GOT3 (cell line): Measurements from ENCODE around the gene SPEF2.

ENCODE experiments used
- DNase-seq: peaks from one replicate; lab custom pipeline; 2025; ENCODE audit warnings: mixed read lengths; lab: John Stamatoyannopoulos, UW

SPEF2 gene

GRCh38 chr5:35780236-35780635, 162.6 kb downstream of the SPEF2 start:
- DNase-seq, result no peak

DNA sequence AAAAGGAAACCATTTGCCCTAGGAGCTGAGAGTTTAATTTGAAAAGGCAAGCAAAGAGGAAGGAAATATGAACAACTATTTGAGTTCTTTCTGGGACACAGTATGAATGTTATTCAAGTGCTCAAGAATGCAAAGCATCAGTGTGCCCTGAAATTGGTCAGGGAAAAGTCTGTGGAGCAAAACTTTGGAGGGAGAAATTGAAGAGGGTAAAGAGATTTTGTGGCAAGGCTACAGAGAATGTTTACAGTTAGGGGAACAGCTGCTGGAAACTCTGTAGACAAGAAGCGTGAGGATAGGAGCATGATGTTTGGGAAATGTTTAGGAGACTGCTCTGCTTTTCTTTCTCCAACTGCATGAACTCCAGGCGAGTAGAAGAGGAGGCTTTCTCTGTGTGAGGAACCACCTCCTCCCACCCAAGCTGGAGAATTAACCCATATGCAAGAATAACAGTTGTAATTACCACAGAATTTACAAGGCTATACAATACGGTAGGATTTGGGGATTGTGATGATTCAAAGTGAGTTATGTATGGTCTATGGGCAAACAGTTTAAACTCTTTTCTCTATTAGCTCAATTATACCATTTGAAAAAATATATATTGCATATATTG, 163.6 kb downstream of the SPEF2 start:
- DNase-seq, result no peak

DNA sequence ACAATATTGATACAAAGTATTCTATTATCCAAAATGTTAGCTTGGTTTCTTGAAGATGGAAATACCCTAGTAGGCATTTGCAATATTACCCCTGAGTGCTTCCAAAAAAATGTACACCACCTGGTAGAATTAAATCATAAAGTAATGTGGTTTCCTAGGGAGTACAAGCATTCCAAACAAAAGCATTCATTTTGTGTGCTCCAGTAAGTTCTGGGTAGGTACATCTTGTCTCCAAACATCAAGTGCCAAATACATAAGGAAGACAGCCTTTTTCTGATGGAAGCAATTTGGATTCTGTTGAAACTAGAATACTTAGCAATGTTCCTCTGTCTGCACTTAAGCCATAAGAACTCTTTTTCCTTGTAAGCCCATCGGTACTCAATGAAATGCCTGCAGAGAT, 165.9 kb downstream of the SPEF2 start:
- no peak for DNase-seq

DNA sequence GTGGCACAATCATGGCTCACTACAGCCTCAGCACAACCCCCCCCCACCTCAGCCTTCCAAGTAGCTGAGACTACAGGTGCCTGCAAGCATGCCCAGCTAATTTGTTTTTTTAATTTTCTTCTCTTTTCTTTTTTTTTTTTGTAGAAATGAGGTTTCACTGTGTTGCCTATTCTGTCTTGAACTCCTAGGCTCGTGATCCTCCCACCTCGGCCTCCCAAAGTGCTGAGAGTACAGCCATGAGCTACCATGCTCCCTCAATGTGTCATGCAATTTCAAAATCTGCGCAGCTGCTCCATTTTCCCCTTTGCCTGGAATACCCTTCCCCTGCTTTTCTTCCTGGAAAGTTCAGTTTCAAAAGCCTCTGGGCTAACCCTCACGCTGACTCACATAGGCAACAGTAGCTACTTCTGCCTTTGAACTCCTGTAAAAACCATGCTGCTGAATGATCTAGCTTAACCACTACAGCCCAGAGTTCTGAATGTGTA, 168.0 kb downstream of the SPEF2 start:
- DNase-seq, result no peak

DNA sequence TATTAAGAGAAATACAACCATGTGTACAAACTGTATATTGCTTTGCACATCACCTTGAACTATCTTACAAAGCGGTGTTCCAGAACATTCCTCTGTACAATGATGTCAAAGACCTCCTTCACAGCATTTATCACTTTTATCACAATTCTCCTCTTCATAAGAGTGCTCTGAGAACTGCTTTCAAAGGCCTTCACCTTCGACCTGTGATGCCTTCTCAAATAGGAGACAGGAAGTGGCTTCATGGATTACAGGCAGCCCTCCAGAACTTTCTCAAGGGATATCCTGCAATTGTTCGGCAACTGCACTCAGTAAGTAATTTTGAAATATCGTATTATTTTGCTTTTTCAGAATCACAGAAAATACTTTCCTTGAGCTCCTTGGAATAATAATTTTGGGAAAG, 171.1 kb downstream of the SPEF2 start:
- no peak for DNase-seq

DNA sequence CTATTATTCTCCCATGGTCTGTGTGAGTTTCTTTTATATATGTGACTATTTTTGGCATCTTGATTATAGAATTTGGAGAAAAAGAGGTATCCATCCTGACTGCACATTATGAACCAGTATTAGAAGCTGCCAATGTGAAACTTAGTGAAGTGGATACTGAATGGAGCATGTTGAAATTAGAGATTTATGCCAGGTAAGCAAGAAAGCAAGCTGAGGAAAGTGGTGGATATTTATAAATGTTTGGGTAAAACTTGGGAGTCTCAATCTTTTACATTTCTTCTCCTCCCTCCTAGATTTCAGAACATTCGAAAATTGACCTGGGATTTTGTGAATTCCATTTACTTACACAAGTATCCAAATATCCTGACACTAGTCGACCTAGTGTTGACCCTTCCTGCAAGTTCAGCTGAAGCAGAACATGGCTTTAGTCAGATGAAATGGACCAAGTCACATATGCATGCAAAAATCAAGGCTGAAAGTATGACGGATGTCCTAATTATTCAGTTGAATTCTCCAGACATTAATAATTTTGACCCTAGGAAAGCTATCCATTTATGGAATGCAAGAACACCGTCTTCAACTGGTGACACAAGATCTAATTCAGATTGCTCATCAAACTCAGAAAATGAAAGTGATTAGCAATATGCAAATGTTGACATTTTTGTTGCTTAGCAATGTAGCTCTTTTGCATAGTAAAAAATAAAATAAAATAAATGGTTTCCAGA, 172.2 kb downstream of the SPEF2 start:
- DNase-seq, result no peak

GRCh38 chr5:35790457-35790822, 172.8 kb downstream of the SPEF2 start:
- no peak for DNase-seq

DNA sequence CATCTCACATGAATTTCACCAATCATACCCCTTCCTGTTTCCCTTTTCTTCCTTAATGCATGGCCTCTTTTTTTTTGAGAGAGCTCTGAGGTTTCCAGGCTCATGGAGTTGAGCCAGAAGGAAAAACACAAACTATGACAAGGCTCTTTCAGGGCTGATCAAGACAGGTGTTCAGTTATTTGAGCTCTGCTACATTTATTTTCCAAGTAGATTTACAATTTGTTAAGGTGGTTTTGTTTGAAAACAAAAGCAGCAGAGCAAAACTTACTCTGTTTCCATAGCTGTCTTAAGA, 176.6 kb downstream of the SPEF2 start:
- DNase-seq, result no peak

GRCh38 chr5:35794684-35795375, 177.2 kb downstream of the SPEF2 start:
- DNase-seq, result no peak

DNA sequence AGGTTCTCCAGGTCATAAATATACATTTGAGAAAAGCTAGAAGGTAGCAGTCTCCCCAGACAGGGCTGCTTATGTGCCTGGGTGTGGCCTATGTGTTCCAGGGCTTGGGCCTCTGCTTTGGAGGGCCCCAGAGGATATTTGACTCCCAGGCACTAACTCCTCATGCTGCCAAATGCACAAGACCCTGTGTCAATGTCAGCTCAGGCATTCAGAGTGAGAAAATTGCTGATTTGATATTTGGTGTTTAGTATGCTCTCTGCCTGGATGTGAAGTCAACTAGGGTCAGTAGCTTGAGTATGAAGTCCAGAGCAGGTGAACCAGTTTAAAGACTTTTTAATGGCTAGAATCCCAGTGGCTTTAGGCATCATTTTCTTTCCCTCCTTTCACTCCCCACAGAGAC, 181.5 kb downstream of the SPEF2 start:
- no peak for DNase-seq

DNA sequence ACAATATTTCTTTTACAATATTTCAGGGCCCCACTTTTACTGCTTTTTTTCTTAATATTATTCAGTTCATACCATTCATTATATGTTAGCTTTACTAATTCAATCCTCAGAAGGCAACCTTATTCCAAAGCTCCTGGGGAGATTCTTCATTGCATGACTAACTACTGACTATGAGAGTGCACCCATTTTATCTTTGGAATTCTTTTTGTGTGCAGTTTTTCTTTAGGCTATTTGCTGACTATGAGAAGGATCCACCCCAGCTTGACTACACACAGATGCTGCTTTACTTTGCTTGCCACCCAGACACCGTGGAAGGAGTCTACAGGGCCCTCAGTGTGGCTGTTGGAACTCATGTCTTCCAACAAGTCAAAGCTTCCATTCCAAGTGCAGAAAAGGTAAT, 182.1 kb downstream of the SPEF2 start:
- no peak for DNase-seq

DNA sequence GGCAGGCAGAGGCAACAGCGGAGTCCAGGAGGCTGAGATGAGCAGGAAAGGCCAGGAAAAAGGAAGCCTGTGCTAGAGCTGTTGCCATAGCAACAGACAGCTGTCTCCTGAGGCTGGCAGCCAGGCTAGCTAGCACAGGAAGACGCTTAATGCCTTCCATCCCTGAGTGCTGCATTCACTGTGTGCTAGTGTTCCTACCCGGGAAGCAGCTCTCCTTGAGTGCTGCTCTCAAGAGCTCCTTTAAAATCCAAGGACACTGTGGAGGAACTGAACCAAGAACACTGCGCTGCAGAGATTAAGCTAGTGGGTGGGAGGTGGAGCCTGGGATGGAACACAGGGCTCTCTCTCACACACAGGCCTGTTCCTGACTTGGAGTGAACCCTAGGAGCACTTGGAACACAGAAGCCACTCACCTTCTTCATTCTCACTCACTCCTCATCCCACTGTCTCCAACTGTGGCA, 185.6 kb downstream of the SPEF2 start:
- DNase-seq, result no peak

DNA sequence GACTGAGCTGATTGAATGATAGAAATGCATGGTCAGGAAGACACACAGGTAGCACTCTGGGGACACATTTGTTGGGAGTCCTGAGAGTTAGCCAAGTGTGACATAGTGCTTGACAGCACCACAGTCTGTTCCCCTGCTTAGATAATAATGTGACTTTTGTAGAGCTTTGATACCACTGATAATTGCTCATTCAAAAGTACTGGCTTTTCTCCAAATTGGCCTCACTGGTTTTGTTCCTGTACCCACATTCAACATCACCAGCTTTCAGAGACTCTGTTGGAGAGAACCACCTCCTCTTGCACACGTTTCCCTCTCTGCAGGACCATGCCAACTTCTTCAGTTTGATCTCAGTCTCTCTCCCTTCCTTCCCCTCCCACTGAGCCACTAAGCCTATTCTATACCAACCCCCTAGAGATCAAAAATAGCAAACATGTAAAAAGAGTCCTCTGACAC, 186.6 kb downstream of the SPEF2 start:
- DNase-seq, result no peak

GRCh38 chr5:35804841-35805240, 187.2 kb downstream of the SPEF2 start:
- DNase-seq, result no peak

DNA sequence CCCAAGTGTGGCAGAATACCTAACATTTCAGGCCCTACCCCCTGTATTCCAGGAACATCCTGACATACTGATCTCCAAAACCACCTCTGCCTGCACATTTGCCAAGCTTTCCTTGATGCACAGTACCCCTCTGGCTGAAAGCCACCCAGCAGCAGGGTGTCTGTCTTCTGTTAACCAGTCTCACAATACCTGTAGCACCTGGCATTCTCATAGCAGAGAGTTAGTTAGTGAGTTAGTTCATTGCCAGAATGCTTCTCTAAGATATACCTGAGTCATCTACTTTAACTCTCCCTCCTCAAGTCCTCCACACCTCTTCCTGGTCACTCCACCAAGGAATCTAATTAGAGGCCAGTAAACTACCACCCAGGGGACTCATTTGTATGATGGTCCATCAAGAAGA, 192.9 kb downstream of the SPEF2 start:
- no peak for DNase-seq

DNA sequence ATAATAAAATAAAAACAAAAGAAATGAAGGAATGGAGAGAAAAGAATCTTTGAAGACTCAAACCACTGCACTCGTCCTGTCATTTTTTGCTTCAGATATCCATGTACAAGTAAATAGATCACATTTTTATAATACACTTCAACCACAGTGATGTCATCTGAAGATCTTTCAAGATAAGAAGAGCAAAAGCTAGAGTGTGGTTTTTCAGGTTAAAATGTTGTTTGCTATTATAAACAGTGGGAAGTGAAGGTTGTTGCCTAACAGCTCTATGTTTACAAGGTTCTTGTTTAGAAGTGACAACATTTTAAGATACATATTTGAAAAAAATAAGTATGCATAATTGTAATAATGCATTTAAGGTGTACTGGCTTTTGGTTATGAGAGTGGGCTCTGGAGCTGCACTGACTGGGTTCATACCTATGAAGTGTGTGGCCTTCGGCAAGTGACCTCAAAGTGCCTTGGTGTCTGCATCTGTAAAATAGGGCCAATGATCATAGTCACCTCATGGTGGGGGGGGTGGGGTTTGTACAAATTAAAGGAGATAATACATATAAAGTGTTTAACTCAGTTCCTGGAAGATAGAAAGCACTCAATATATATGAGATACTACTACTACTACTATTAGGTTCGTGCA, 193.6 kb downstream of the SPEF2 start:
- no peak for DNase-seq

DNA sequence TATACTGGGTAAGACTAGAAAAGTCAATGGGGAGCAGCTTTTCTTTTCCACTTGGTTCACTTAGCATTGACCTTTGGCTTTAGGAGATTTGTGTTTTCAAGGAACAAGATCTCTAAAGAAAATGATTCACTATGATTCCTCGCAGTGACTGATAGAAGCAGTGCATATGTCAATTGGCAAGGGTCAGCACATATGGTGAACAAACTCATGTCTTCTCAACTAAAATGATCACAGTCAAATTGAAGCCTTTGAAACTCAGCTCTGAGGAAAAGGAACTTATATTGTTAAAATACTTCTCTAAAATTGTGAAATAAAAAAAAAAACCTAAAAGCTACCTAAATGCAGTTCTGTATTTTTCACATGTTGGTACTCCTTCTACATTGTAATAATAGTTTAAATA, 195.9 kb downstream of the SPEF2 start:
- DNase-seq, result no peak

DNA sequence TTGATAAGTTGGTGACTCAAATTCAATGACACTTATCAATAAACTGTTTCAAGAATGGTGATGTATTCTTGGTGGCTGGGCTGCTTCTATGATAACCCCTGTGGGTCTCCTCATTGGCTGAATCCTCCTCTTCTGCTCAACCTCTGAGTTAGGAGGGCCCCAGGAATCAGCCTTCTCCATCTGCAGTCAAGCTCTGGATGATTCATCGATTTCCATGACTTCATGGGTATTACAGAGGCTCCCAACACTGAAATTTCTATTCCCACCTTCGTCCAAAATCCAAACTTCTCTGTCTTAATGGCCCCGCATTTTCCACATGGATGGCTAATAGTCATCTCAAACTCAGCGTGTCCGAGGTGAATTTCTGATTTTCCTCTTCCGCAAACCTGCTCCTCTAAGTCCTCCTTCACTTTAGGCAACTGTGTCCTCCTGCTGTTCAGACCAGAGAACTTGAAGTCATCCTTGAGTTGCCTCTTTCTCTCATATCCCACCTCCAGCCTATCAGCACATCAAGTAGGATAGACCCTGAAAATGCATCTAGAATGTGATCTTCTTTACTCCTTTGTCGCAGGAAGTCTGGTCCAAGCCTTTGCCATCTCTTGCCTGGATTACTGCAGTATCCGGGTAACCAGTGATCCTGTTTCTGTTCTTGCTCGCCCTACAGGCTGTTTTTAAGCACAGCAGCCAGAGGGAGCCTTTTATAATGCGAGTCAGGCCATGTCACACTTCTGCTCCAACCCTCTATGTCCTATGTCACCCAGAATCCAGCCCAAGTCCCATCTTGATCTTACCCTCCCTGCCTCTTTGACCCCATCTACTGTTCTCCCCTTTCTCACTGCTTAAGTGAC, 197.7 kb downstream of the SPEF2 start:
- no peak for DNase-seq

- no peak for DNase-seq
These were observed 199.3 kb downstream of the SPEF2 start for GRCh38 chr5:35816881-35817521.

DNA sequence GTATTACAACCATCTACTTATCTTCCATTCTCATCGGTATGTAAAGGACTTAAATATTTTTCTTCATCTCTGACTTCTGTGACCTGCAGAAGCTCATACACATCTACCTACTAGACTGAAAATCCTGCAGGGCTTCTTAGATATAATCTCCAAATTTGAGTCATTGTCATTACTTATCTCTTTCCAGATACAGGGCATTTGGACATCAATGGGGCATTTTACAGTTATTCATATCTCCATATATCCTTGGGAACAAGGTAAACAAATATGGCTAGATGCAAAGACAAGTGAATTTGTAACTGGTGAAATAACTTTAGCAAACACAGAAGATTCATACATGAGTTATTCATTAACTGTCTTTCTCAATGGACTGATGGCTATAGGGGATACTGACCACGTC, 201.4 kb downstream of the SPEF2 start:
- DNase-seq, result no peak

DNA sequence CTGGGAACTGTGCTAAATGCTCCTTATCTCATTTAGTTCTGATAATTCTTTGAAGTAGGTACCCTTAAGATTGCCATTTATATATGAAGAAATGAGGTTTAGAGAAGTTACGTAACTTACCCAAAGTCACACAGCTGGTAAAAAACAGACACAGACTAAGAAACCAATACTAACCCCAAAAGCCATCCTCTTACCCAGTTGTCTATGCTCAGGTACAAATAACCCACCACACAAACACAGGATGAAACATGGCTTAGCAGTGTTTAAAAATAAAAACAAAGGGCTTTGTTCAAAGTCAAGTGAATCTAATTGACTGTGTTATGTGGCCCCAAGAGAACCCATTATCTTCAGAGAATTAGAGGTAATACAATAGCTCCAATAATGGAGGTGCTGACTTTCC, 202.0 kb downstream of the SPEF2 start:
- DNase-seq, result no peak
